ENCODE measurements around the gene ASB3. TPM values are rescaled to one million over a fixed set of nuclear protein-coding genes. Genes with fewer than 3 reads are reported as not detected.
A peak's percentile ranks its signal among the peaks of the same experiment; 100 is the strongest.
"Not testable (repeated sequence)": the region's sequence is repeated elsewhere in the genome, so short reads cannot be mapped to it uniquely, and the experiment has no call there.

Gene ASB3, protein sequence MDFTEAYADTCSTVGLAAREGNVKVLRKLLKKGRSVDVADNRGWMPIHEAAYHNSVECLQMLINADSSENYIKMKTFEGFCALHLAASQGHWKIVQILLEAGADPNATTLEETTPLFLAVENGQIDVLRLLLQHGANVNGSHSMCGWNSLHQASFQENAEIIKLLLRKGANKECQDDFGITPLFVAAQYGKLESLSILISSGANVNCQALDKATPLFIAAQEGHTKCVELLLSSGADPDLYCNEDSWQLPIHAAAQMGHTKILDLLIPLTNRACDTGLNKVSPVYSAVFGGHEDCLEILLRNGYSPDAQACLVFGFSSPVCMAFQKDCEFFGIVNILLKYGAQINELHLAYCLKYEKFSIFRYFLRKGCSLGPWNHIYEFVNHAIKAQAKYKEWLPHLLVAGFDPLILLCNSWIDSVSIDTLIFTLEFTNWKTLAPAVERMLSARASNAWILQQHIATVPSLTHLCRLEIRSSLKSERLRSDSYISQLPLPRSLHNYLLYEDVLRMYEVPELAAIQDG
- 11.8 TPM for polyA plus RNA-seq (2013, experiment 1 of 2)
- 11.8 TPM for polyA plus RNA-seq (2013, experiment 2 of 2)

DNA sequence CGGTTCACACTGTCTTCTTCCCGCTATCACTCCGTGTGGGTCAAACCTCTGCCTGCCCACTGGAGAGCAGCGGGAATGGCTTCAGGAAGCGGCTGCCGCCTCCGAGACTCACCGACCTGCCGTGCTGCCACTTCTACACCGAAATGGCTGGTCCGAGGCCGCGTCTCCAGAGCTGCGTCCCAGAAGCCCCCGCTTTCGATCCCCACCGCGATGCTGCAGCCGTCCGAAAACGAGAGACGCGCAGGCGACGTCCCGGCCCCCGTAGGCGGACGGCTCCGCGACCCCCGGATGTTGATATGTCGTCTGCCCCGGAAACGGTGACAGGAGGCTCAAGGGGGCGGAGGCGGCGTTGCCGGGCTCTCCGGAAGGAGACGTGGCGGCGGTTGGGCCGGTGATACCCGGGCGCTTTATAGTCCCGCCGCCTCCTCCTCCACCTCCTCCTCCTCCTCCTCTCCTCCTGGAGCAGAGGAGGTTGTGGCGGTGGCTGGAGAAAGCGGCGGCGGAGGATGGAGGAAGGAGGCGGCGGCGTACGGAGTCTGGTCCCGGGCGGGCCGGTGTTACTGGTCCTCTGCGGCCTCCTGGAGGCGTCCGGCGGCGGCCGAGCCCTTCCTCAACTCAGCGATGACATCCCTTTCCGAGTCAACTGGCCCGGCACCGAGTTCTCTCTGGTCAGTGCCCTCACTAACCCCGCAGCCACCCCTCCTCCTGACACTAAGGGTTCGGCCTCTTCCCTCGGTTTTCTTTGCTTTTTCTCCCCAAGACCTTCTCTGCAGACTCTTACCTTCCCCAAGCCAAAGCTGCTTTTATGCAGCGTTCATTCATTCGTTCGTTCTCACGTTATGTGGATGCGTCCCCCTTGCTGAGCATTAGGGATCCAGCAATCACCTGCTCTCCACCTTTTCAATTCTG is at the start of gene ASB3, which contains the start of gene ERLEC1:
ASB3 (minus strand) TSS at position 249 of the 909 bp plus-strand sequence. CDS start 21,381 bp downstream, outside the sequence.
ERLEC1 (plus strand) TSS at position 340 of the 909 bp plus-strand sequence; CDS start at position 507, 167 bp downstream.
- Histone ChIP-seq H3K14ac (ENCODE audit: low read length in 2 of 2) (no peak within 1 kb of the TSS), H2AK5ac (ENCODE audit: low read length, severe bottlenecking) (no peak within 1 kb of the TSS), H3K36me3 (ENCODE audit: control insufficient read depth in 1 of 2, insufficient read depth in 2 of 2, low read depth in 1 of 2, low read length in 2 of 2) (peaks cover 0 to under 1% of the 10 kb centered on the region in 2 experiments), H2BK120ac (ENCODE audit: low read depth, low read length) (peak within 1 kb of the TSS; percentile 78), H2AFZ (ENCODE audit: low read depth, low read length) (peak within 1 kb of the TSS; percentile 83), H3K79me1 (replicated peaks; ENCODE audit: low read length, poor library complexity, severe bottlenecking) (peaks cover 8% of the 10 kb centered on the region), H3K9me3 (ENCODE audit: control insufficient read depth, low read length) (no peaks in the 10 kb centered on the region), H3K27ac (ENCODE audit: low read length, poor library complexity, severe bottlenecking) (peak within 1 kb of the TSS; percentile 87), H4K8ac (ENCODE audit: low read length) (peak within 1 kb of the TSS; percentile 98), H3K4me3 (ENCODE audit: insufficient read depth in 1 of 2, low read depth in 1 of 2, low read length in 2 of 2) (peak within 1 kb of the TSS; percentile 85 to 88), H2BK12ac (ENCODE audit: low read length in 2 of 2) (peak within 1 kb of the TSS in 1 of 2 experiments; percentile 73), H3K23ac (ENCODE audit: low read length in 2 of 2) (peak within 1 kb of the TSS; percentile 57 to 97), H2BK5ac (ENCODE audit: low read depth, low read length, poor library complexity, severe bottlenecking) (no peak within 1 kb of the TSS), H3K4me2 (ENCODE audit: low read length, poor library complexity, severe bottlenecking) (peak within 1 kb of the TSS; percentile 54), H3K4me1 (ENCODE audit: control insufficient read depth, insufficient read depth, low read depth, low read length) (peaks cover 8% of the 10 kb centered on the region), H4K91ac (ENCODE audit: low read length) (peak within 1 kb of the TSS; percentile 93), H3K4ac (ENCODE audit: low read depth in 1 of 2, low read length in 2 of 2) (peak within 1 kb of the TSS; percentile 64 to 93), H3K18ac (ENCODE audit: low read depth in 1 of 2, low read length in 2 of 2) (peak within 1 kb of the TSS; percentile 92 to 97), H3K9ac (ENCODE audit: low read length) (peak within 1 kb of the TSS; percentile 92), H3K27me3 (ENCODE audit: control insufficient read depth in 1 of 2, insufficient read depth in 1 of 2, low read length in 2 of 2) (no peaks in the 10 kb centered on the region), H2BK15ac (ENCODE audit: low read depth, poor library complexity, severe bottlenecking) (peak within 1 kb of the TSS; percentile 81)
- peak; percentile 90 for DNase-seq
- under 1% methylated on average over 57 of the region's 77 CpGs for WGBS

DNA sequence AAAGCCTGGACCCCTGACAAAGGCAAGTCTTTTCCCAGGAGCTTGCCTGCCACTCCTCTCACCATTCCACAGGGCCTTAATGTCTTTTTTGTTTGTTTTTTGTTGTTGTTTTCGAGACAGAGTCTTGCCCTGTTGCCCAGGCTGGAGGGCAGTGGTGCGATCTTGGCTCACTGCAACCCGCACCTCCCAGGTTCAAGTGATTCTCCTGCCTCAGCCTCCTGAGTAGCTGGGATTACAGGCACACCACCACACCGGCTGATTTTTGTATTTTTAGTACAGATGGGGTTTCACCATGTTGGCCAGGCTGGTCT is 43.2 kb upstream of the ASB3 start:
- not testable (repeated sequence) for H3K18ac ChIP-seq (ENCODE audit: low read depth in 1 of 2, low read length in 2 of 2)

DNA sequence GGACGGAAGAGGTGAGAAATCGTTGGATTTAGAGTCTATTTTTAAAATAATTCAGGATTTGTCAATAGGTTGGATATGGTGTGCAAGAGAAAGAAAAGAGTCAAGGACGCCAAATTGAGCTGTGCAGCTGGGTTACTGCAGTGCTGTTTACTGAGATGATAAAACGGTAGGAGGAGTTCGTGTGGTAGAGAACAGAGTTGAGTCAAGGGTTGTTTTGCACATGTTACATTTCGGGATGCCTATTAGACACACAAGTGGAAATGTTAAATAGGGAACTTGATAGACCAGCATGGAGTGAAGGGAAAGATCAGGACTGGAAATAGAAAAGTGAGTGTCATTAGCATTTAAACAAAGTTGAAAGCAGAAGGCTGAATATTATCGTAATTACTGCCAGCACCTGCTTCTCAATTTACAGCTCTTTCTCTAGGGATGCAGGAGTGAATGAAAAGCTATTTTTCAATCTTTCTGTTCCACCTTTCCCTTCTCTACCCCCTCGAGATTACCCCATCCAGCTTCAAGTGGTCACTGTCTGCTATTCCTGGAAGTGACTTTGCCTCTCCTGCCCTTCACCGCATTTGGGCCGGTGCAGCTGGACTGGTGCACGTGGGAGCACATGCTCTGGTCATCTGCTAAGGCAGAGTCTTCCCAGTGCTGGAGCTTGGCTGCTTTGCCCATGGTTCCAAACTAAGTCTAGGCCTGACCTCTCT is 42.7 kb upstream of the ASB3 start:
- H3K27ac ChIP-seq (ENCODE audit: low read length, poor library complexity, severe bottlenecking): no peak overlapping the region
- no peak overlapping the region for H2BK120ac ChIP-seq (ENCODE audit: low read depth, low read length)
- no peak overlapping the region for H3K14ac ChIP-seq (ENCODE audit: low read length in 2 of 2)
- H3K27me3 ChIP-seq (ENCODE audit: control insufficient read depth in 1 of 2, insufficient read depth in 1 of 2, low read length in 2 of 2): no peaks in the 10 kb centered on the region
- no peak overlapping the region for H2BK15ac ChIP-seq (ENCODE audit: low read depth, poor library complexity, severe bottlenecking)
- DNase-seq: no peak
- H3K18ac ChIP-seq (ENCODE audit: low read depth in 1 of 2, low read length in 2 of 2): no peak overlapping the region
- 82% methylated on average over 11 of the region's 11 CpGs for WGBS
- no peak overlapping the region for H2BK5ac ChIP-seq (ENCODE audit: low read depth, low read length, poor library complexity, severe bottlenecking)
- no peak overlapping the region for H2AK5ac ChIP-seq (ENCODE audit: low read length, severe bottlenecking)
- no peak overlapping the region for H2AFZ ChIP-seq (ENCODE audit: low read depth, low read length)
- no peak overlapping the region for H3K4me2 ChIP-seq (ENCODE audit: low read length, poor library complexity, severe bottlenecking)
- no peak overlapping the region for H3K9ac ChIP-seq (ENCODE audit: low read length)
- no peaks in the 10 kb centered on the region for H3K79me1 ChIP-seq (replicated peaks; ENCODE audit: low read length, poor library complexity, severe bottlenecking)
- H3K36me3 ChIP-seq (ENCODE audit: control insufficient read depth in 1 of 2, insufficient read depth in 2 of 2, low read depth in 1 of 2, low read length in 2 of 2): peaks cover 0 to 4% of the 10 kb centered on the region in 2 experiments
- no peaks in the 10 kb centered on the region for H3K4me1 ChIP-seq (ENCODE audit: control insufficient read depth, insufficient read depth, low read depth, low read length)
- no peak overlapping the region for H3K23ac ChIP-seq (ENCODE audit: low read length in 2 of 2)
- no peak overlapping the region for H4K91ac ChIP-seq (ENCODE audit: low read length)
- H3K9me3 ChIP-seq (ENCODE audit: control insufficient read depth, low read length): peaks cover 3% of the 10 kb centered on the region
- H2BK12ac ChIP-seq (ENCODE audit: low read length in 2 of 2): no peak overlapping the region
- H3K4me3 ChIP-seq (ENCODE audit: insufficient read depth in 1 of 2, low read depth in 1 of 2, low read length in 2 of 2): no peak overlapping the region
- H4K8ac ChIP-seq (ENCODE audit: low read length): peak overlapping the region; percentile 64
- H3K4ac ChIP-seq (ENCODE audit: low read depth in 1 of 2, low read length in 2 of 2): no peak overlapping the region

More for the DNA sequence above, 43.2 kb upstream of the ASB3 start:
- 96% methylated on average over 4 of the region's 4 CpGs for WGBS
- H3K4me1 ChIP-seq (ENCODE audit: control insufficient read depth, insufficient read depth, low read depth, low read length); H4K8ac ChIP-seq (ENCODE audit: low read length); H3K9me3 ChIP-seq (ENCODE audit: control insufficient read depth, low read length); H3K14ac ChIP-seq (ENCODE audit: low read length in 2 of 2); H2BK120ac ChIP-seq (ENCODE audit: low read depth, low read length); H2BK5ac ChIP-seq (ENCODE audit: low read depth, low read length, poor library complexity, severe bottlenecking); H4K91ac ChIP-seq (ENCODE audit: low read length); H2BK15ac ChIP-seq (ENCODE audit: low read depth, poor library complexity, severe bottlenecking); H3K27ac ChIP-seq (ENCODE audit: low read length, poor library complexity, severe bottlenecking); H3K27me3 ChIP-seq (ENCODE audit: control insufficient read depth in 1 of 2, insufficient read depth in 1 of 2, low read length in 2 of 2); H3K9ac ChIP-seq (ENCODE audit: low read length); H3K4me2 ChIP-seq (ENCODE audit: low read length, poor library complexity, severe bottlenecking); H3K36me3 ChIP-seq (ENCODE audit: control insufficient read depth in 1 of 2, insufficient read depth in 2 of 2, low read depth in 1 of 2, low read length in 2 of 2); H3K4ac ChIP-seq (ENCODE audit: low read depth in 1 of 2, low read length in 2 of 2); H2AFZ ChIP-seq (ENCODE audit: low read depth, low read length); H2BK12ac ChIP-seq (ENCODE audit: low read length in 2 of 2); H3K23ac ChIP-seq (ENCODE audit: low read length in 2 of 2); DNase-seq; H3K4me3 ChIP-seq (ENCODE audit: insufficient read depth in 1 of 2, low read depth in 1 of 2, low read length in 2 of 2); H2AK5ac ChIP-seq (ENCODE audit: low read length, severe bottlenecking); H3K79me1 ChIP-seq (replicated peaks; ENCODE audit: low read length, poor library complexity, severe bottlenecking): not testable (repeated sequence)
